ENCODE results near the gene GNS. TPM values are rescaled to one million over a fixed set of nuclear protein-coding genes. Genes with fewer than 3 reads are reported as not detected.
"Not testable (repeated sequence)": the region's sequence is repeated elsewhere in the genome, so short reads cannot be mapped to it uniquely, and the experiment has no call there.

Gene GNS
- total RNA-seq, 1 donor from 2014 or later, result 28.9 TPM

- ATAC-seq, result no peak
Observed at GRCh38 chr12:64779354-64779974, 20.3 kb upstream of the GNS start.

- ATAC-seq, result not testable (repeated sequence)
Observed at GRCh38 chr12:64775147-64775736, 16.0 kb upstream of the GNS start.

- ATAC-seq, result no peak
Observed at GRCh38 chr12:64773386-64773785, 14.2 kb upstream of the GNS start.

GRCh38 chr12:64767495-64767894, 8.3 kb upstream of the GNS start:
- peak; percentile 45 for ATAC-seq

- ATAC-seq, result no peak
Observed at GRCh38 chr12:64760808-64761573, 1.8 kb upstream of the GNS start.

GRCh38 chr12:64757771-64758170, 1.4 kb downstream of the GNS start:
- no peak for ATAC-seq

GRCh38 chr12:64756376-64756775, 2.8 kb downstream of the GNS start:
- ATAC-seq, result no peak

GRCh38 chr12:64753427-64753826, 5.8 kb downstream of the GNS start:
- no peak for ATAC-seq

GRCh38 chr12:64752833-64753238, 6.4 kb downstream of the GNS start:
- no peak for ATAC-seq

GRCh38 chr12:64752032-64752431, 7.2 kb downstream of the GNS start:
- ATAC-seq, result no peak

GRCh38 chr12:64749461-64750200, 9.6 kb downstream of the GNS start:
- no peak for ATAC-seq

- ATAC-seq, result no peak
Observed at GRCh38 chr12:64747695-64748094, 11.5 kb downstream of the GNS start.

- ATAC-seq, result no peak
Observed at GRCh38 chr12:64746663-64747062, 12.5 kb downstream of the GNS start.

GRCh38 chr12:64745980-64746379, 13.2 kb downstream of the GNS start:
- ATAC-seq, result no peak

- ATAC-seq, result no peak
Observed at GRCh38 chr12:64745259-64745807, 13.9 kb downstream of the GNS start.

GRCh38 chr12:64744422-64745258, 14.6 kb downstream of the GNS start:
- ATAC-seq, result peak; percentile 63

- ATAC-seq, result no peak
Observed at GRCh38 chr12:64743206-64743605, 16.0 kb downstream of the GNS start.

- no peak for ATAC-seq
Observed at GRCh38 chr12:64742416-64742815, 16.8 kb downstream of the GNS start.

GRCh38 chr12:64740646-64741045, 18.6 kb downstream of the GNS start:
- ATAC-seq, result no peak

GRCh38 chr12:64739778-64740177, 19.4 kb downstream of the GNS start:
- no peak for ATAC-seq

GRCh38 chr12:64737539-64737938, 21.7 kb downstream of the GNS start:
- ATAC-seq, result peak; percentile 79

GRCh38 chr12:64736771-64737170, 22.4 kb downstream of the GNS start:
- peak; percentile 48 for ATAC-seq
